Small intestine (tissue), 7 donors: ENCODE results near the gene CHRNA9. TPM values are rescaled to one million over a fixed set of nuclear protein-coding genes. Genes with fewer than 3 reads are reported as not detected.

Experiments
- DNase-seq, 2 donors: peaks; one replicate each; pipeline versions ENCODE4 v3.0.0 to v3.0.0-alpha.2; 2013
- FAIRE-seq: peaks from 2 replicates; lab custom pipeline; 2012; peaks lifted over from hg19 to GRCh38; lab: Jason Lieb, UNC
- H3K27ac ChIP-seq, 3 donors: one replicate each; pipeline ENCODE4 v1.5.1; 2013; ENCODE audit warnings: low read length in 2 of 3, mild to moderate bottlenecking in 2 of 3, control low read depth in 1 of 3, inconsistent platforms in 1 of 3, low read depth in 1 of 3, moderate library complexity in 1 of 3
- H3K27me3 ChIP-seq, 3 donors: one replicate each; pipeline ENCODE4 v1.6.1; 2013; ENCODE audit warnings: low read length in 3 of 3, inconsistent platforms in 1 of 3; ENCODE audit not compliant: control insufficient read depth in 3 of 3, insufficient read depth in 3 of 3
- H3K36me3 ChIP-seq, 3 donors: one replicate each; pipeline ENCODE4 v1.6.1; 2013; ENCODE audit warnings: low read length in 3 of 3, inconsistent platforms in 1 of 3, low read depth in 1 of 3, mild to moderate bottlenecking in 1 of 3, moderate library complexity in 1 of 3; ENCODE audit not compliant: control insufficient read depth in 3 of 3, insufficient read depth in 2 of 3
- H3K4me1 ChIP-seq, 3 donors: one replicate each; pipeline ENCODE4 v1.6.1; 2013; ENCODE audit warnings: low read length in 2 of 3, inconsistent platforms in 1 of 3, low read depth in 1 of 3, mild to moderate bottlenecking in 1 of 3, moderate library complexity in 1 of 3; ENCODE audit not compliant: control insufficient read depth in 3 of 3, insufficient read depth in 2 of 3
- H3K4me3 ChIP-seq, 3 donors: one replicate each; pipeline ENCODE4 v1.5.1; 2013; ENCODE audit warnings: low read length in 3 of 3, control low read depth in 1 of 3, inconsistent platforms in 1 of 3, low read depth in 1 of 3, mild to moderate bottlenecking in 1 of 3, moderate library complexity in 1 of 3
- H3K9me3 ChIP-seq, 2 donors: one replicate each; pipeline ENCODE4 v1.6.1; 2013; ENCODE audit warnings: low read depth in 1 of 2, low read length in 1 of 2; ENCODE audit not compliant: control insufficient read depth in 2 of 2, insufficient read depth in 1 of 2
- WGBS, 3 donors: extraction: QIAGEN DNeasy Blood & Tissue Kit; methylation state at CpG; one replicate each; pipeline ENCODE4 v1.1.7; 2013; 5-methylcytosine and 5-hydroxymethylcytosine counted together
- polyA plus RNA-seq, 4 donors: library from polyadenylated mRNA; stranded (reverse) in 3 of 4; unstranded in 1 of 4; fragments of 200-250 nt in 3 of 4; fragments of 120-200 nt in 1 of 4; gene quantifications; one replicate each; pipeline versions ENCODE4 v1.2.1 to v1.2.3, GENCODE V29; 2013
- donor health status: healthy with polysubstance abuse.
- donor health status: control.
- donor health status: control.
- donor health status: Bipolar disorder and iron deficiency.
- donor health status: healthy.

The CHRNA9 gene
- polyA plus RNA-seq, 4 donors: 0.01 TPM; not detected in 2

- FAIRE-seq: no peak
- H3K27me3 ChIP-seq: no peaks in the 10 kb centered on the region
- peaks cover 0 to 42% (median 3%) of the 10 kb centered on the region in 3 donors for H3K4me1 ChIP-seq
- H3K36me3 ChIP-seq: no peaks in the 10 kb centered on the region
- no peak overlapping the region for H3K4me3 ChIP-seq
- peaks cover 0 to 14% of the 10 kb centered on the region in 2 donors for H3K9me3 ChIP-seq
- WGBS, 3 donors: 83 to 95% (median 88%) methylated on average over 1 of the region's 1 CpG
- DNase-seq: no peak
- H3K27ac ChIP-seq: peak overlapping the region in 1 of 3 donors; percentile 95
Observed at GRCh38 chr4:40402556-40402955, 67.4 kb downstream of the CHRNA9 start.

- no peaks in the 10 kb centered on the region for H3K27me3 ChIP-seq
- H3K4me1 ChIP-seq: peaks cover 0 to 42% (median 3%) of the 10 kb centered on the region in 3 donors
- FAIRE-seq (no peak), DNase-seq (peak in 1 of 2 donors; percentile 77)
- H3K36me3 ChIP-seq: no peaks in the 10 kb centered on the region
- H3K27ac ChIP-seq: peak overlapping the region in 1 of 3 donors; percentile 95
- peaks cover 0 to 15% of the 10 kb centered on the region in 2 donors for H3K9me3 ChIP-seq
- 68 to 85% (median 77%) methylated on average over 5 of the region's 5 CpGs for WGBS, 3 donors
- no peak overlapping the region for H3K4me3 ChIP-seq
Observed at GRCh38 chr4:40403081-40403480, 67.9 kb downstream of the CHRNA9 start.

Other genes starting within 250 kb of the CHRNA9 start
- gene RHOH, start 138.3 kb upstream of the CHRNA9 start, polyA plus RNA-seq: 10 to 100 TPM in 1 of 4 donors, 1 to 10 TPM in 3; 2.9 to 11.6 (median 3.7) TPM